GM19043 (cell line): ENCODE measurements around the gene GPR142.

Experiments
- ATAC-seq: cut with Tn5 transposase; IDR thresholded peaks from one replicate; pipeline ENCODE4 v1.9.1; 2021; ENCODE audit warnings: low read depth; ENCODE audit not compliant: unreplicated experiment

GPR142 gene, protein sequence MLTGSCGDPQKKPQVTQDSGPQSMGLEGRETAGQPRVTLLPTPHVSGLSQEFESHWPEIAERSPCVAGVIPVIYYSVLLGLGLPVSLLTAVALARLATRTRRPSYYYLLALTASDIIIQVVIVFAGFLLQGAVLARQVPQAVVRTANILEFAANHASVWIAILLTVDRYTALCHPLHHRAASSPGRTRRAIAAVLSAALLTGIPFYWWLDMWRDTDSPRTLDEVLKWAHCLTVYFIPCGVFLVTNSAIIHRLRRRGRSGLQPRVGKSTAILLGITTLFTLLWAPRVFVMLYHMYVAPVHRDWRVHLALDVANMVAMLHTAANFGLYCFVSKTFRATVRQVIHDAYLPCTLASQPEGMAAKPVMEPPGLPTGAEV

DNA sequence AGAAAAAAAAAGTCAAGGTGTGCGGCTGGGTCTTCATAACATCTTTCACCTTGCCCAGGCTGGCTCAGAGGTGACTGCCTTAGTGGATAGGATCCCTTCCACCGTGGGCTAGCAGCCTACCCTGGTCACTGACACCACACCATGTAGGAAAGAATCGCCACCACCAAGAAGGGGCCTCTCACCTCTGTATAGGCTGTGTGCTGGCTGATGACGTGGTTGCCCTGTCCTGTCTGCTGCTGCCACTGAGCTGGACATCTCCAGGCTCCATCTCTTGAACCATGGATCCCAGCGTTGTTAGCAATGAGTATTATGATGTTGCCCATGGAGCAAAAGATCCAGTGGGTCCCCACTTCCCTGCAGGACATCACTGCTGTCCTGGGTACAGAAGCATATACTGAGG, at the start of gene GPR142:
TSS of gene GPR142 (plus strand) at position 301 of the 400 bp plus-strand sequence. CDS start 2,035 bp downstream, outside the sequence.
- ATAC-seq = no peak

DNA sequence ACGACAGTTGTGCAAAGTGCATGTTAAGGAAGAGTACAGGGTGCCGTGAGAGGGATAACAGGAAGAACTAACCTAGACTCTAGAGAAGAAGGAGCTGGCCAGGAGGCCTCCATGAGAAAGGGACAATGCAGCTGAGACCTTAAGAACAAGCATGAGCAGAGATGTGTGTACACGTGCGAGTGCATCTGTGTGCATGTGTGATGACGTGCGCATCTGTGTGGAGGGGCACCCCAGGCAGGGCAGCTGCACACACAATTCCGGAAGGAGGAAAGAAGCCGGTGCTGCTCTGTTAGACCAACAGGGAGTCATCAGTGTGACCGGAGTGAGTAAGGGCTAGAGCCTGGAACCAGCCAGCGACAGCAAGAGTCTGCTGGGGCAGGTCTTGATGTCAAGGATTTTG, 48.9 kb upstream of the GPR142 start:
- ATAC-seq = no peak

DNA sequence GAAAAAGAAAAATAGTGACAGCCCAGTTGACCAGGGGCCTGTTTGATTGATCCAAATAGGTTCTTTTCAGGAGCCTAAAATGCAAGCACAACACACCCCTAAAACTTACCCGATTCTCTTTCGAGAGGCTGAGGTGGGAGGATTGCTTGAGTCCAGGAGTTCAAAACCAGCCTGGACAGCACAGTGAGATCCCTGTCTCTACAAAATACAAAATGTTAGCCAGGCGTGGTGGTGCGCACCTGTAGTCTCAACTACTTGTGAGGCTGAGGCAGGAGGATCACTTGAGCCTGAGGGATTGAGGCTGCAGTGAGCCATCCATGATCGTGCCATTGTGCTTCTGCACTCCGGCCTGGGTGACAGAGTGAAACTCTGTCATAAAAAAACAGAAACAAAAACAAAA, 42.8 kb upstream of the GPR142 start:
- ATAC-seq = no peak

DNA sequence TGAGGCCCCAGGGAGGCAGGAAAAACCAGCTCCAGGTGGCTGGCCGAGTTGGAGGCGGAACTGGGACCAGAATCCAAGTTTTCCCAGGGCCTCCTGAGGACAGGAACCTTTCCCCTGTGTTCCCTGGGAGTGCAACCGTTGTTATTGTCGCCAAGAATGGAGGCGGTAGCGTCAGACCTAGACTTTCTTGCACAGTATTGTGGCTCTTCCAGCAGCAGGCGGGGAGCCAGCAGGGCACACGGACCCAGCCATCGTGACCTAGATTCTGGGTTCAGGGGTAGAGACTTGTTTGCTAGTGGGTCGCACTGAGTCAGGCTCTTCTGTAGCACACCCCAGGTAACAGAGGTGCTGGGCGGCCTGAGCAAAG, 41.9 kb upstream of the GPR142 start:
- no peak for ATAC-seq

DNA sequence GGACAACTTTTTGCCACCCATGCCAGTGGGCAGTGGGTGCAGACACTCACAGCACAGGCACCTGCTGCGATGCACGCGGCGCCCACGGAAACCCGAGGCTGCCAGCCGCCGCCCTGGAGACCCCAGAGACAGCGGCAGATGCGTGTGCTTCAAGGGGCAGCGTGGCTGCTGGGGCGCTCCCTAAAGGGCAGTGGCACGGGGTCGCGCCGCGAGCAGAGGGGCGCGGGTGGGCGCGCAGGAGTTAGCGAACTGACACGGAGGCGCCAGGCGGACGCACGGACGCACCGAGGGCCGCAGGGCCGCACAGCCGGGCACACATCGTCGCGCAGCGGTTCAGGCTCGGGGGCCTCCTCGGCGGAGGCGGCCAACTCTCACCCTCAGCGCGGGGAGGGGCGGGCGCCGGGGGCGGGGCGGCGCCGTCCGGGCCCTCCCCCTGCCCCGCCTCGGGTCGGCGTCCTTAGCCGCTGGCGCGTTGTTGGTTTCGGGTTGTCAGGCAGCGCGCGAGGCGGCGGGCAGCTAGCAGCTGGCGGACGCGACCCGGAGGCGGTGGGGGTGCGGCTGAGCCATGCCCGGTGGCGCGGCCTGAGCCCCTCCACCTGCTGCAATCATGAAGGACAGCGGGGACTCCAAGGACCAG, 41.4 kb upstream of the GPR142 start, which contains the start of gene KIF19:
TSS of gene KIF19 (plus strand) at position 484 of the 637 bp plus-strand sequence. CDS start at position 608, 124 bp downstream.
- ATAC-seq = peak; percentile 74

DNA sequence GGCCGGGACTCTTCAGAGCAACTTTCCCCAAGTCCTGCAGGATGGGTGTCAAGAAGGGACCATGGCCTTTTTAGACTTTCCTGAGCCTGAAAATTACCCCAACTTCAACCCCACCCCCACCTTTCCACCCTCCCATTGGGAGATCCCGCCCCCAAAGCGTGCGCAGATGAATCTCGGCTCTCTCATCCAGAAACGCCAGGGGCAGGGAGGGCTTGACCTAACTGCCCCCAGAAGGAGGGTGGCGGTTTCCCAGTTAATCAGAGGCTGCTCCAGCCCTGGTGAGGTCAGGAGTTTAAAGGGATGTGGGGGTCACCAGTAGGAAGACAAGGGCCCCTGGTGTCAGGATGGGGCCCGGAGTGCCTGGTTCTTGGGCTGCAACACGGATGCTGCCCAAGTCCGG, 40.8 kb upstream of the GPR142 start:
- no peak for ATAC-seq

DNA sequence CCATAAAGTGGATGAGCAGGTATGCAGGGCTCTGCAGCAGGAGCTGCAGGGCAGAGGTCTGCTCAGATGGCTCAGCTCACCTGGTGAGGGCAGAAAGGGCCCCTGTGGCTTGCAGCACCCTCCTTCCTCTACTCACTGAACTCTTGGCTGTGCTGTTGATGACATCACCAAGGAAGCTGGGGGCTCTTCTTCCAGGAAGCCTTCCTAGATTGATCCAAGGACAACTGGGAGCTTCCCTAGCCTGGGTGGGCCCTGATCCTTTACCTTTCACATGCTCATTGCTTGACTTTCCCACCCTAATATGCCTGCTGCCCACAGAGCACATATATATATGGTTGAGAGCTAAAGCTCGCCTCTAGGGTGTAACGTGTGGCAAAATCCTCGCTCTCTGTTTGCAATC, 38.8 kb upstream of the GPR142 start:
- ATAC-seq = no peak

DNA sequence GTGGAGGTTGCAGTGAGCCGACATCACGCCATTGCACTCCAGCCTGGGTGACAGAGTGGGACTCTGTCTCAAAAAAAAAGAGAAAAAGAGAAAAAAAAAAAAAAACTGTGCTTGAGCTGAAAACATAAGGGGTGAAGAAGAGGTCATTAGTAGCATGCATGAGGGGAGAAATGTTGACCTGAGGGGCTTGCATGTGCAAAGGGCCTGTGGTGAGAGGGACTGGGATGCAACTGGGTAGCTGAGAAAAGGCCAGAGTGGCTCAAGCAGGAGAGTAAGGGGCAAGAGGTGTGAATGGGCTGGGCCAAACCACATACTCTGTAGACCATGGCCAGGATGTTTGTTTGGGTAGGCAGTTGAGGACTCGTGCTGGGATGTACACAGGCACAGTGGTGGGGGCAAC, 37.9 kb upstream of the GPR142 start:
- ATAC-seq = no peak

DNA sequence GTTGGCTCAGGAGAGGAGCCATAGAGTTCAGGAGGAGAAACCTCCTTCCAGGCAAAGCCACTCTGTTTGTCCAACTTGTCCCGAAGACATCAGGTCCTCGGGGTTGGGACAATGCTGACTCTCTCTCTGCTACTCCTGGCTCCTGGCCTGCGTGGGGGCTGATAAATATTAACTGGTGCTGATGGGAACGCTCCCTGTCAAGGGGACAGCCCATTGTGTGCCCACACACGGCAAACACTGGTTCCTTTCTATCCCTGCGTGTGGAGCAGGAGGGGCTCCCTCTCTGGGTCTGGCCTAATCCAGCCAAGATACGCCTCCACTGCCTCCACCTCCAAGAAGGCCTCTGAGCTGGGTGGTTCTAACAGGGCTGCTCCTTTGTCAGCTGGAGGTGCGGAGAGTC, 36.9 kb upstream of the GPR142 start:
- no peak for ATAC-seq

DNA sequence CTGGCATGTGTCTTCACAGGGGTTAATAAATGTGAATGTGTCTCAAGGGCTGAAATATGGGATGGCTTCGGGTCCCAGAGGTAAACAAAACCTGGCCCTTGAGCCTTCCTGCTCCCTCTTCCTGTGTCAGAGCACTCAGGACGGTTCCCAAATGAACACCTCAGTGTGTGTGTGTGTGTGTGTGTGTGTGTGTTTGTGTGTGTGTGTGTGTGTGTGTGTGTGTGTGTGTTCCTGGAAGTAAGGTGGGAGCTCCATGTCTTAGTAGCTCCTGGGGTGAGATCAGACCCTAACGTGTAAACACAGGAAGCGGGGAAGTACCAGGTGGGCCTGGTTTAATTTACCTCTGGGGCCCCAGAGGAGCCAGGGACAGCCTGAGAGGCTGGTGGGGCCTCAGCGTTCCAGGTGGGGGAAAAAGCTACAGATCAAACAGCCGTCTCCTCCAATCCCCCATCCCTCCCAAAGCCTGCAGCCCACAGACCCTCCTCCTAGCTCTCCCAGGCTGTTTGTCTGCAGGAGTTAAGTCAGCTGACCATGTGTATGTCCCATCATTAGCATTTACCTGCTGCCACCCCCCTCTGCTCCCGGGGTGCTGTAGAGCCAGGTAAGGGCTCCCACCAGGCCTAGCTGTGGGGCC, 35.2 kb upstream of the GPR142 start:
- no peak for ATAC-seq

DNA sequence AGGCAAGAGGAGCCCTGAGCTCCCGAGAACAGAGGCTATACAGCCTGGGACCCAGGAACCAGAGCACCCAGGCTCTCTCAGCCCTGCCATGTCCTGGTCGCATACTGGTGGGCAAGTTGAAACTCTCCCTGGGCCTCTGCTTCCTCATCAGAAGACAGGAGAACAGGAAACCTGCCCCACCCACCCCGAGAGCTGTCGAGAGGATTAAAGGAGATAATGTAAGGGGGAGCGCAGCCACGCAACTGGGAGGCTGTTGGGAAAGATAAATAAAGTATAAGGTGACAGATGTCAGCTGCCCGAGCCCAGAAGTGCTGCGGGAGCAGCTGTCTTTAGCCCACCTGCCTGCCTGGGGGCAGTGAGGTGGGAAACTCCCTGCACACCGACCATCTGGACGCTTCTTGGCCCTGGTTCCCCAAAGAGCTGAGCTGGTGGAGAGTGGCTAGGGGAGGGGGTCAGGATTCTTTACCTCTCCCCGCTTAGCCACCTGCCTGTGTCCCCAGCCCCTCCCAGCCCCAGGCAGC, 34.5 kb upstream of the GPR142 start:
- no peak for ATAC-seq

DNA sequence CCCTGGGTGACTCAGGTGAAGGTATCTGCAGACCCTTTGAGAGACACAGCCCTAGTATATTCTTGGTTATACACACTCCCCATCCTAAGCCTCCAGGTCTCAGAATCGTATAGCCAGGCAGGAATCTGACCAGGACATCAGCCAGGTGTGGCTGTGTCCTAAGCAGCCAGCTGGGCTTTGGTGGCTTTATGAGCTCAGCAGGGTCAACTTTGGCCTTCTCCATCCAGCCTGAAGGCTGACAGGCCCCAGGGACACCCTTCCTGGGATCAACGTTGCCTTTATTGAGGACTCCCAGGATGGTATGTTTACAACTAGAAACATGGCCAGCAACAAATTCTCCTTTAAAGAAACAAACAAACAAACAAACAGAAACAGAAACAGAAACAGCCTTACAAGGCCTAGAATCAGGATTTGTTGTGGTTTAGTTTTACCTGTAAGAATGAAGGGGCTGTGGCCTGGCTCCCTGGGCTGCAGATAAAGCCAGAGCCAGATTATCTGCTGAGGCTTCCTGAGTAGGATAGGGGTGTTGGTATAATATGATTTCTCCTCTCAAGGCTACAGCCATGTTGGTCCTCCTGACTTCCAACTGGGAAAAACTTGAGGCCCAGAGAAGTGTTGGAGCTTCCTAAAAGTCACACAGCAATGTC, 32.8 kb upstream of the GPR142 start:
- ATAC-seq = no peak

DNA sequence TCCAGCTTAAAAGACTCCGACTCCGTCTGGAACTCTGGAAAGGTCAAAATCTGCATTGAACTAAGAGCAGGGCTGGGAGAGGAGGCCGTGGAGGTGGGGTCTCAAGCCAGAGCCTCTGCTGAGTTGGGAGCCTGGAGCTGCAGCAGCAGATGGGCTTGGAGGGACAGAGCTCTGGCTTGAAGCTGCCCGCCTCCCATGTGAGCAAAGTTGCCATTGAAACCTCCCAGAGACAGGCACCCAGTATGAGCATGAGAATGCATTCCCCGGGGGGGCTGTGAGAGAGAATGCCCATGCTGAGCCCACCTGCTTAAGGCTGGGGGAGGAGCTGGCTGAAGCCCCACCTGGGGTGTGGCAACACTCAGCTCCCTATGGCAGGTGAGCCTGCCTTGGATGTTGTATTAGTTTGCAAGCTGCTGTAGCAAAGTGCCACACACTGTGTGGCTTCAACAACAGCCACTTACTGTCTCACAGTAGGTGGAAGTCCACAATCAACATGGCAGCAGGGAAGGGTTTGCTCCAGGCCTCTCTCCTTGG, 31.7 kb upstream of the GPR142 start:
- ATAC-seq = no peak

DNA sequence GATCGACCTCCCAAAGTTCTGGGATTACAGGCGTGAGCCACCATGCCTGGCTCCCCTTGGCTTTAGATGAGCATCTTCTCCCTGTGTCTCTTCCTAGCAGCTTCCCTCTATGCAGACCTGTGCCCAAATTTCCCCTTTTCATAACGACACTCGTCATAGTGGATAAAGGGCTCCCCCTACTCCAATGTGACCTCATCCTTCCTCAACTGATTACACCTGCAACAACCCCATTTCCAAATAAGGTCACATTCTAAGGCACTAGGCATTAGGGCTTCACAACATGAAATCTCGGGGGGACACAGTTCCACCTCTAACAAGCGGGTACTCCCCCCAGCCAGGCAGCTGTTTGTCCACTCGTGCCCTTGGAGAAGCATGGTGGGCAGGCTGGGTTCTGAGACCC, 31.0 kb upstream of the GPR142 start:
- no peak for ATAC-seq

DNA sequence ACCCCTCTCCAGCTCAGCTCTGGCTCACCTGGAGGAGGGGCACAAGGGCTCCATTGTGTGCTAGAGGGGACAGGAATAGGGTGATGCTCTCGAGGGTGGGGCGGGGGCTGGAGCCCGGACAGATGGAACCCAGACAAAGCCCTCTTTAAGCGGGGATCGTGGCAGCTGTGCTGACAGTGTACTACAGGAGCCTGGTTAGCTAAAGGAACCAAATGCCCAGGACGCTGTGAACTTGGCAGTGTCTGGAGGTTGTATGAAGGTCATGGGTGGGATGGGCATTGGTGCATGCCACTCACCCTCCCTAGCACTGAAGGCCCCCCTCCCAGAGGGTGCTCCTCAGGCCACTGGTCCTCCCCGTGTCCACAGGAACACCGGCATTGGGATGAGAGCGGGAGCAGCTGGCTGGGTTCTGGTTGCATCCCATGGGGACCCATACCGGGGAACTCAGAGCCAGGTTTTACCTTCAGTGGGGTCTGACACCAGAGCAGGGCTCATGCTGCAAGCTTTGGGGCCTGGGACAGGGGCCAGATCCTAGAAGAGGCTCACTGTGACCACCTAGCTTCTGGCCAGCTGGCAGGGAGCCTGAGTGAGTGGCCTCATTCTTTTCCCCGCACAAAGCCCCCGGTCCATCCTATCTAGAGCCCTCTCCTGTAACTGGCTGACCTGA, 29.3 kb upstream of the GPR142 start:
- ATAC-seq = no peak

DNA sequence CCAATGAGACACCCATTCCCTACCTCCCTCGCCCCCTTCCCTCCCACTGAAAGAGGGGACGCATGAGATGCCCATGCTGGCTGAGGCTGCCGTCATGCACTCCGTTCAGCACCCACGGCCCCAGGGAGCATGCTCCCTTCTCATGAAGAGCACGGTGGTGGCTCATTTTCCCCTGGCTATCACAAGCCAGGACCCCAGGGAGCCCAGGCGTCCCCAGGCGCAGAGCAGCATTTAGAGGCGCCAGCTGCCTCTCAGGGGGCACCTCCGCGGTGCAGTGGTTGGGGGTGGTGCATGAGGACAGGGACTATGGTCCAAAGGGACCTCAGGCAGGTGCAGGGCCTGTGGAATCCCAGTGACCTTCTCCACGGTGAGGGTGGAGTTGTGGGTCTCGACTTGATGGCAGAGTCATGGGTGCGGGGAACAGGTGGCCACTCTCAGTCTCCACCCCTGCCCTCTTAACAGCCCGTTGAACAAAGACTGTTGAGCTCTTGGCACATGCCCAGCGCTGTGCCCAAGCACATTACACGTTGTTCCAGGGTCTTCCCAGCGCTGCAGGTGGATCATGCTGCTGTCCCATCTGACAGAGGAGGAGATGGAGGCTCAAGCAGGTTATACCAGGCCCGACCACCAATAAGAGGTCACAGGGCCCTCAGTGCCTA, 27.6 kb upstream of the GPR142 start:
- ATAC-seq = no peak

DNA sequence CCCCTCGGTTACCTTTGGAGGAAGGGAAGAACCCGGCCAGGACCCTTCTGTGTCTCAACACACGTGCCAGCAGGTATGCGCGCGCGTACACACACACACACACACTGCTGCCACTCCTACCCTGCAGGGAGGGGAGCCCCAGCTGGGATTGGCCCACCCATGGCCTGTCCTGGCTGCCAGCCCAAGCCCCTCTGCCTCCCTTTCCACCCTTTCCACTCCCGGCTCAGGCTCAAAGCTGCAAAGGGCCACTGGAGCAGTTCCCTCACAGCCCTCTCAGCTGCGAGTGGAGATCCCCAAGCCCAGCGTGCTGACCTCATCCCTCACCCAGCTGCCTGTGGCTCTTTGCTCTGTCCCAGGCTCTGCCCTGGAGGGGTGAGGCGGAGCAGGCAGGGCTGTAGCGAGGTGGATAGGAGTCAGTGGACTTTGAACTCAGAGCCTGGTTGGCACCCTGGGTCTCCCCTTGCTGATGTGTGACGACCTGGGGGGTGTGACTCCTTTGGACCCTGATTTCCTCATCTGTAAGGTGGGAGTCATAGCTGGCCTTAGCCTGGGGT, 26.8 kb upstream of the GPR142 start:
- no peak for ATAC-seq

DNA sequence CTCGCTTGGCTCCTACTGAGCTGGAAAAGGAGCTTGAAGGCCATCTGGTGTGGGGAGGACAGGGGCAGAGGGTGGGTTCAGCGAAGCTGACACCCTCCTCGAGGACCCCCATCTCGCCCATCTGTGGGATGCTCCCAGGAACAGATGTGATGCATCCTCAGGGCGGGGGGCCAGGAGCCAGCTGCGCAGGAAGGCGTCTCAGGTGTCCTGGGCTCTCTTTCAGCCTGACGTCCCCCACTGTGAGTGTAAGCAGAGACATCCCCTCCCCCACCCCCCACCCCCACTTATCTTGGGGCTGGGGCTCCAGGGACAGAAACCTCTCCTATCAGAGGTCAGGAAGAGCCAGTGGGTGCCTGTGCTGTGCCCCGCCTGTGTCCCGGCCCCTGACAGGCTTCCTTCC, 25.1 kb upstream of the GPR142 start:
- no peak for ATAC-seq

DNA sequence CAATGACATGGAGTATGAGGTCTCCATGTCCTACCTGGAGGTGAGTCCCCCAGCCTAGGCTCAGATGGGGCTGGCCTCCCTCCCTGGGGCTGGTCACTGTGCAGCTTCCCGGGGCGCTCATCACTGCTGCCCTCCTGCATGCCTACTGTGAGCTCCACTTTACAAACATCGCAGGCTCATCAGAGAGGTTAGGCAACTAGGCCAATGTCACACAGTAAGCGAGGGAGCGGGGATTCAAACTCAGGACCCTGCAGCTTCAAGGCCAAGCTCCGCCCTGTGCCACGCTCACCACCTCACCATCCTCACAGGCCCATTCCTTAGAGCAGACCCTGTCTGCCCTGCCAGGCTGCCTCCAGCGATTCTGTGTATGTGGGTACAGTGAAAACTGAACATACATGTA, 24.2 kb upstream of the GPR142 start:
- ATAC-seq = no peak
